Cerebellar nuclear complex (tissue), 1 donor: ENCODE results near the gene PLOD2.

Source experiments
- DNase-seq, 2 experiments: peaks; one replicate each; lab custom pipeline; 2025; lab: John Stamatoyannopoulos, UW

The PLOD2 gene

DNA sequence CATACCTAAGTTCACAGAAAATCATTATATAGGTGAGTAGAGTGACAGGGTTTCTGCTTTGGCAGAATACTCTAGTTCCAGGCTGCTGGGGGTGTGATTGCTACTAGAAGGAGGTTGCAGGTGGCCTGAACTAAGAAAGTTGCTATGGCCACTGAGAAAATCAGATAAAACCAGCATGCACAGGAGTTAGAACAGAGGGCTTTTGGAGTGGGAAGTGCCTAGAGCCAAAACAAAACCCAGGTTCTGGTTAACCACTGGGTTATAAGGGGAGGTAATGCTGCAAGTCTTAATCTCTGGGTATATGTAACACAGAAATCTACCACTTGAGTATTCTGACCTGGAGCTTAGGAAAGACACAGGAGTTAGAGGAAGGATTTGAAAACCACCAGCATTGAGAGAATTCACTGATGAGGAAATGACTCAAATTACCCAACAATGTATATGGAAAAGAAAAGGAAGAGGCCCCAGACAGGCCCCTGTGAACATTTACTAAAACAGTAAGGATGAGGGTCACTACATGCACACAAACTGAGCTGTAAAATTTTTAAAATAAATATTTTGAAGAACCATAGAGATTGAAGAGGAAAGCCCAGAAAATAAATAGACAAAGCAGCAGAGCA lies 60.0 kb downstream of the PLOD2 start:
- DNase-seq = no peak

DNA sequence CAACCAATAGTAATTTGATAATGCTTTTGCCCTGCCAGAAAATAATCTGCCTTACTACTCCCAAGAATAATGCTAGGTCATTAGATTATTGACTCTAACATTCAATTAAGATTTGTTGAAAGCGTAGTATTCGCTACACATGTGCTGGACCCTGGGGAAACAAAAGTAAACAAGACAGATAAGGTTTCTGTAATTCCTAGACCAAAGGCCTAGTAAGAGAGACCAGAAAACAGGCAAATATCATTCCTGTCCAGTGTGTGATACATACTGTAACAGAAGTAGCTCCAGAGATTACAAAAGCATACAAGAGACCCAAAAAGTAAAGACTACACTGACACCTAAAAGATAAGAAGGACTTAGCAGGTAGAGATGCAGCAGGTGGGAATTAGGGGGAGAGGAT lies 60.8 kb downstream of the PLOD2 start:
- DNase-seq = no peak

DNA sequence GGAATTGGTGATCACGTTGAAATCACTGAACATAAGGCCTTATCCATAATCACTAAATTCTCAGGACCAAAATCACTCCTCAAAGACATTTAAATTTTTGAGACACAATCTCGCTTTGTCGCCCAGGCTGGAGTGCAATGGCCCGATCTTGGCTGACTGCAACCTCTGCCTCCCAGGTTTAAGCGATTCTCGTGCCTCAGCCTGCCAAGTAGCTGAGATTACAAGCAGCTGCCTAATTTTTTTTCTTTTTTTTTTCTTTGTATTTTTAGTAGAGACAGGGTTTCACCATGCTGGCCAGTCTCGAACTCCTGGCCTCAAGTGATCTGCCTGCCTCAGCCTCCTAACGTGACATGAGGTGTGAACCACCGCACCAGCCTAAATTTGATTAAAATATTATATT lies 61.7 kb downstream of the PLOD2 start:
- DNase-seq = no peak

DNA sequence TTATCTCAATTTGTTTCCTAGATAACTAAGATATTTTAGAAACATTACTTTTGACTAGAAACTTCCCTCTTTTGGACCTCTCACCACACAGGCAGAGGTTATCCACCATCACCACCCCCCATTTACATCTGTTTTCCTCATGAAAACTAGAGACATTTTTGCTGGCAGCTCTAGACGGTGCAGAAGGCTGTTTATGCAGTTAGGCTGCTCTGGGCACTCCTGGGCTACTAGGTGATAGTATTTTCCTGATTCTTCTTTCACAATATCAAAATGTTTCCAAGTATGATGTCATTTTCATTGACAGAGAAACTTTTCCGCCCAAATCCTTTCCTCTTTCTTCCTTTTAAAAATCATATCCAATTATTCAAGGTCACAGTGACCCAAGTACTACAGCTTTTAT lies 67.1 kb downstream of the PLOD2 start:
- DNase-seq = no peak

DNA sequence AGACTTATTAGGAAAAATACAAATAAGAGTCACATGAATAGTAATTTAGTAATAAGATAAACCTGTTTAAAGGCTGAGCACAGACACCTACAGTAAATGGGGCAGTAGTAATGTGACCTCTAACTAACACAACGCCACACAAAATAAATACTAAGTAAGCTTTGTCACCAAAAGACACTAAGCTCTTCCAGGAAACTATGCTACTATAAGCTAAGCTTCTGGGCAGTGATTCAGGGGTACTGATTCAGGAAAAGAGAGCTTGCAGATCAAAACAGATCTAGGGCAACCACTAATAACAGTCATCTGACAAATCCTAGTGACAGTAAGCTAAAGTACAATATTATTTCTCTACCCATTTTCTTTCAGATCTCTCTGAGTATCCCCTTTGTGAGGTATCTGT lies 68.8 kb downstream of the PLOD2 start:
- DNase-seq = no peak

DNA sequence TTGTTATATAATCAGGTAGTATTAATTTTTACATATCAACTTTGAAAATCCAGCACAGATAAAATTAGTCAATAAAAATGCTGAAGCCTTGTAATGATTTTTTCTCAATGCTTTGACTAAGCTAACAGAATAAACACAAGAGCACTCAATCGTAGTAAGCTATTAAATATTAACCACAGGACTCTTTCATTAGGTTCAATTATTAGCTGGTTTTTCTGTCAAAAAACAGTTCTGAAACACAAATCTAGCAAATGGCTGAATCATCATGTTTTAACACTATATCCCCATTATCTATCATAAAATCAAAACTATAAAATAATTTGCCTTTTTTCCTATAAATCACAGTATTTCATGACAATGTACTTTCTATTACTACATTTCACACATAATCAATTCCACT lies 69.6 kb downstream of the PLOD2 start:
- DNase-seq = no peak

DNA sequence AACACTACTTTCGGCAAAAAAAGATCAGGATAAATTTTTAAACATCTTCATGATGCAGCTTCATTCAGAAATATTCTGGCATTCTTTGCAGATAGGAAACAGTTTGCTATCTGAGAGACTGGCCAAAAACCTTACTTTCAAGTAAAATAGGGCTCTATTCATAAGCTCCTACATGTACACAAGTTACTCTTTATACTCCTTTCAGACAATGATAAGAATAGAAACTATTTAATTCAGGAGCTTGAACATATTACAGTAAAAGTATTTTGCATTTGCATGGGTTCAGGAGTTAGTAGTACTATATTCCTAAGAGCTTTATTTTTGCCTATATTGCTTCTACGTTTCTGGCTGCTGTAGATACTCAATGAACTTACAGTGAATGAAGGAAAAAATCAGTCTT lies 70.5 kb downstream of the PLOD2 start:
- DNase-seq = no peak

DNA sequence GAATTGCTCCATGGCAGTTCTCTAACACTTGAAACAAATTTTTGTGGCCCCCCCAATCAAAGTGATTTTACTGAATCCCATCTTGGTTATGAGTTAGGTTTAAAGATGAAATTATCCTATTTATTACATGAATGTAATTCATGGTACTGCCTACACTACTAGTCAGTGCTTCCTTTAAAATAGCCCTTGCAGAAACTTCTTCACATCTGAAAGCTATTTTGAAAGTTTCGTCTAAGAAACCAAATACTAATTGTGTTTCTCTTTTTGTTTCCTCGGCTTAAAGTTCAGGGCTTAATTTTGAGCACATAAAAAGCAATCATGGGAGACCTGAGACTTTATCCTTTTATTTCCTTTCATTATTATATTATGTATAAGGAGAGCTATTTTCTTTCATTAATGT lies 72.1 kb downstream of the PLOD2 start:
- no peak for DNase-seq

DNA sequence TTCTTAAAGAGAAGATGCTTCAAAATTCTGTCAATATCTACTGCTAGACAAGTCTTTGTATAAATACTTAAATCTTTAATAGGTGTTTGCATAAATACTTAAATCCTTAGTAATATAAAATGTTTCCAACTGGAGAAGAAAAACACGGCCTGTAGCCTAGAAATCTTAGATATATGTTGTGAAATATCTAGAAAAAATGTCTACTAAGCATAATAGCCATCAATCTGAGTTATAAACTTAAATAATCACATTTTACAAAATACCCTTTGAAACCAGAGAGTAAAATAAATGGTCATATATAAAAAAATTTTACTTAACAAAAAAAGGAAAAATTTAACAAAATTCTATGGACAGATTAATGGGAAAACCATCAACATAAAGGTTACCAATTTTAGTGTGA lies 73.9 kb downstream of the PLOD2 start:
- no peak for DNase-seq

DNA sequence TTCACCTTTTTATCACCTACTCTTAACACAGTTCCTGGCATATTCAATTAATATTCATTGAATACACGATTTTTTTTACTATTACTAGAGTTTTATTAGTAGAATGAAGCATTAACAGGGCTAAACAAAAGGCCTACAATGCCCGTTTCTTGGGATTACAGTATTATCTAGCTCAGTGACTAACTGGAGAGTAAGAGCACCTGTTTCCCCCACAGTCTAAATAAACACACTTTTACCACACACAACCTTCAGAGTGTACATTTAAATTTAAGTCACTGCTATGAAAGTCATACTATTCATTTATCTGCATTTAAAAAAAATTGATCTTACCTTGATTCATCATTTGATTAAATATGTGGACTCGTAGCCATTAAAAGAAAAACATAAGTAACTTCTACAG lies 74.8 kb downstream of the PLOD2 start:
- DNase-seq = no peak

DNA sequence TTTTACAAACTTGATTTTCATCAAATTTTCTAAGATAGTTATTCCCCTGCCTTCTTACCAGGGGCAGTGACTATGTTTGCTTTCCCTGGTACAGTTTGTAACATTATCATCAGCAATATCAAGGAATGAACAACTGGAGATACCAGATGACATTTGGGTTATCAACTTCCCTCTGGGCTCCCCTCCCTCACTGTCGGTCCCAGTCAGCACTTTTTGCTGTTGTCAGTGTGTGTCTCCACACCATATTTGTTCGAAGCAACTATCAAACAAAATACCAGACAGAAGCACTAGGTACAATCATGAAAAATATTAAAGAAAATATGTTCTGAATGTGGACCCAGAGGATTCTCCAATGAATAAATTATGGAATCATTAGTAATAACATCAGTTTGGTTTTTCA lies 75.3 kb downstream of the PLOD2 start:
- no peak for DNase-seq

DNA sequence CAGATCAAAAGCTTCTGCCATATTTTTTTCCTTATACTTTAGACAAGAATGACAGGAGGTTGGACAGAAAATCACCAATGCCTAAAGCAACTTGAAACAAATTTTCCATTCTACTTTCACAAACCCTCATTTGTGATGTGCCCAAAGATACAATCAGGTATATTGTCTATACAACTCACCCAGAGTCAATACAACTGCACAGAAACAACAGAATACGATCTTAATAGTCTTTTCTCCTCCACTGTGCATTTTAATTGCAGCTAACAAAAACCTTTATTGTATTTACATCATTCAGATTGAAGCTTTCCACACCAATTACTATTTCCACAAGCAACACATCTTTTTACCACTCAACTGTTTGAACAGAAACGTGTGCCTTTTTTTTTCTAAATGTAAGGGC lies 80.4 kb downstream of the PLOD2 start:
- DNase-seq = no peak

DNA sequence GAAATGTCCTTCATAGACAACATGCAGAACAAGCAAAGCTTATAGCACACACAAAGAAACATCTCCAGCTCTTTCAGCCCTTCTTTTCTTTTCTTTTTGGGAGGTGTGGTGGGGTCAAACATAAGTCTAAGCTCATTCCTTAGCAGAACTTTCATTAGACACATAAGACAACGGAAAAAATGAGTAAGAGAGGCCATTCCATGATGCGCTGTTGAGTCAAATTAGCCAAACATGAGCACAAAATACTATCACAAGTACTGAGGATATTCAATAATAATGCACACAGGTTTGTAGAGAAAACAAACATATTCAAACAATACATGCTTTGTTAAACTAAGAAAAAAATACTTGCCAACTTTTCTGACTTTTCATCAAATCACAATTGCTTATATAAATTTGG lies 83.0 kb downstream of the PLOD2 start:
- DNase-seq = no peak

DNA sequence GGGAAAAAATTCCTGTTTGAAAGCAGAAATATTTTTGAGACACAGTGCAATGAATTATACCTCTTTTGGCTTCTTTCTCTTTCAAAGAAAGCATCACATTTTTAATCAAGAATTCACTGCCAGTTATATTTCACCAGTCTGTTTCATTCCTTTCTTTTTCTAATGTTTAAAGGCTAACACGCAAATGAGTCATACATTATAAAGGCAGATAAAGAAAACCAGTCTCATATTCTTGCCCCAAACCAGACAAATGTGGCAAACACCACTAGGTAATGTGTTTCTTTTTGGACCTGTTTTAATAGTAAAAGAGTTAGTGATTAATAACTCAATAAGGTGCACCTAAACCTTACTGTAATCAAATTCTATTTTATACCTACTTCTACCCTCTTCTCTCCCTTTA lies 83.8 kb downstream of the PLOD2 start:
- DNase-seq = no peak

DNA sequence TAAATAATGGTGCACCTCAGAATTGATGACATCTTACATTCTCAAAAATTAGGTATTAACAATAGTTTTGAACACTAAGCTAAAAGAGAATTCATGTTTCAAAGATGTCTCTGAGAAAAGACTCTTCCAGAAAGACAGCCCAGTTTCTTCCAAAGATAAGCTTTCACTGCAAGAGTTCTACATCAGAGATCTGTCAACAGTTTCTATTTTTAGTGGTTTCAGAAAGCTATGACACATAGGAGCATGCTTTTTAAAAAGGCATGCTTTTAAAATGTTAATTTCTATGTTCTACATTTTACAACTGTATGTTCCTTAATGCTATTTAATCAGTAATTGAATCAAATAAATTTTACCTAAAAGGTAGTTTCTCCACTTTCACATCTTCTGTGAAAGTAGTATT lies 88.2 kb downstream of the PLOD2 start:
- no peak for DNase-seq

DNA sequence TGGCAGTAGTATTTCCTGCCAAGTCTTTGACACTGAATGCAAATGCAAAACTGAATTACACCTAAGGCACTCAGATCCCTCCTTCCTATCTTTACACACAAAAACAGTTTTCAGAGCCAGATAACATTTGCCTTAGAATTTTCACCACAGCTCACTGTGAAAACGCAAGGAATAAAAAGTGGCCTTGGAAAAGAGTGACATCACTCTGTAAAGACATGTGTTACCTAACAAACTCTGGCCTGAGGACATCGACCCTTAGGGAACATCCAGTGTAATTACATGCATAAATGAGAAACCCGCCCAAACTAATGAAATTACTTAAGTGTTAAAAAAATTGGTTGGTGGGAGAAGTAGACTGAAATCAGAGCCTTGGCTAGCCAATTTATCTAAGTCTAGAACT lies 88.9 kb downstream of the PLOD2 start:
- DNase-seq = no peak

DNA sequence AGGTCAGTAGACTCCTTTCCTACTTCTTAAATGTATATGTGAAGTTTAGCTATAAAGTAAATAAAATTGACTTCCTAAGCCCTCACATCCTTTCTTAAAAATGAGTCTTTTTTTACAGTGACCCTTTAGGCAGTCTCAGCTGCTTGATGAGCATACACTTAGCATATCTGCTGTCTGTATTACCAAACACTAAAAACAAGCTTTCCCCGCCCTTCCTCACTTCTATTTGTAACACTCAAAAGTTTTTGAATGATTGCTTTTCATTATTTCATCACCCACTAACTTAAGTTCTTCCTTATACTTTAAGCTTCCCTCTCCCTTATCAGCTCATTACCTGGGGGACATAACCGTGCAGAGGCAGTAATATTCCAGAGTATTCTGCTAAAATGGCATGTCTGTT lies 89.4 kb downstream of the PLOD2 start:
- no peak for DNase-seq

DNA sequence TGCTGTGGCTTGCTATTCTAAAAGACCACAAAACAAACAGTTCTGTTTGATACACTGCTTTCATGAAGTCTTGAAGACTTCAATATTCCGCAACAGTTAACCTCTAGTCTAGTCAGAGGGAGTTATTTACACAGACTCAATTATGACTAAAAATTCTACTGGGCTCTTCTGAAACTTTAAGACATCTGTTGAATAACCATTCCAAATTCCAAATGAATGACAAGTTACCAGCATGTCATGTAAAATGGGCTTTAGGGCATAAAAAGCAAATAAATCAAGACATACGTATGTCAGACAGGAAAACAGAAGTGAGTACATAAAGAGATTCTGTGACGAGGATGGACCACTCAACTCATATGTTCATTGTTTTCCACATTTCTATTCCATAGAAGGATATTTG lies 93.9 kb downstream of the PLOD2 start:
- DNase-seq = no peak

DNA sequence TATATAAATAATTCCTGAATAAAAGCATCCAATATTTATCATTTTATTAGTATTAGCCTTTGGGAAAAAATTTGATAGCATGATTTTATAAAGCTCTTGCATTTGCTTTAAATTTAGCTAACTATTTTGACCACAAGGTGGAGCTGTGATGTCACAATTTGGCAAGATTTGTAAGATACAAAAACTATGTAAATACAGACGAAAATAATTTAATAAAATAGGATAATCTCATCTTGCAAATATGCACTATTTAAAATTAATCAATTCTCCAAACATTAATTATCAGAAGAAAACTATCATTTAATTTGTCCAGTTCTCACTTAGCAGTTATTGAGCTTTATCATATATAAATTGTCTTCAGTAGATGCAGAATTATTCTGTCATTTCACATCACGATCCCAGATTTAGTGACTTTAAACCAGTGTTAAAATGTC lies 95.4 kb downstream of the PLOD2 start:
- DNase-seq = peak in 1 of 2 experiments; percentile 15

DNA sequence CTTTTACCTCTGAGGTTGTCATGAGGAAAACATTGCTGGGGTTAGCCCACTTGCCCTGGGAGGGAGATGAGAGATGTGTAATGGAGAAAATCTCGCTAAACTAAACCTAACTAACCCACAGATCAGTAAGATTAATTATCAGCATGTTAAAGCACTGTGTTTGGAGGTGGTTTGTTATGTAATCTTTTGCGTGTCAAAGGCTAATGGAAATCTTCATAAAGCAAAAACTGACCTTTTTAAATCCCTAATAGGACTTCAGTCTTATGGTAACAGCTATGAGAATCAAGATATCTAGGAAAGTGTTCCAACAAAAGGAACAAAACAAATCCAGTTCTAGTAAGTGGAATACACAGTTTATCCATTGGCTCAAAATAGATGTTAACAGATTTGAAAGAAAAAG lies 102.7 kb downstream of the PLOD2 start:
- no peak for DNase-seq

DNA sequence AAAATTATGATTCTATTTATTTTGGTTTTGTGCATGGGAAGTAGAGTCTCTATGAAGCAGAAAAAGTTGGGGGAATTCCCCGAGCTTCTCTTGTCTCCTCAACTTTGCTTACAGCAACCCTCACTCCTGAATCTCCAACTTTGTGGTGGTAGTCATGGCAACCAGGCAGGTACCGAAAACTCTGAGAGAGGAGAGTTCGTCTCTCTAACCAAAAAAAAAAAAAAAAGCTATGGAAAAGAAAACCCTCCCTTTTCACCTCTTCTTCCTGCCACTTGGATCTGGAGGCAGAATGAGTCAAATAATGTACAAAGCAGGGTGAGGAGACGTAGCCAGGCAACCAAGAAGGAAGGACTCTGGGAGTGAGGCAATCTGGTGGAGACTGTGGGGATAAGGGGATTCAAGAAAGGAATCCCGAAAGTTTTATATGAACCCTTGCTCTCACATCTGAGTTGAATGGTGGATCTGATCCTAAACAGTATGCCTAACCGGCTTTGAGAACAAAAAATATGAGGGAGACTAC lies 108.1 kb downstream of the PLOD2 start:
- DNase-seq = no peak

DNA sequence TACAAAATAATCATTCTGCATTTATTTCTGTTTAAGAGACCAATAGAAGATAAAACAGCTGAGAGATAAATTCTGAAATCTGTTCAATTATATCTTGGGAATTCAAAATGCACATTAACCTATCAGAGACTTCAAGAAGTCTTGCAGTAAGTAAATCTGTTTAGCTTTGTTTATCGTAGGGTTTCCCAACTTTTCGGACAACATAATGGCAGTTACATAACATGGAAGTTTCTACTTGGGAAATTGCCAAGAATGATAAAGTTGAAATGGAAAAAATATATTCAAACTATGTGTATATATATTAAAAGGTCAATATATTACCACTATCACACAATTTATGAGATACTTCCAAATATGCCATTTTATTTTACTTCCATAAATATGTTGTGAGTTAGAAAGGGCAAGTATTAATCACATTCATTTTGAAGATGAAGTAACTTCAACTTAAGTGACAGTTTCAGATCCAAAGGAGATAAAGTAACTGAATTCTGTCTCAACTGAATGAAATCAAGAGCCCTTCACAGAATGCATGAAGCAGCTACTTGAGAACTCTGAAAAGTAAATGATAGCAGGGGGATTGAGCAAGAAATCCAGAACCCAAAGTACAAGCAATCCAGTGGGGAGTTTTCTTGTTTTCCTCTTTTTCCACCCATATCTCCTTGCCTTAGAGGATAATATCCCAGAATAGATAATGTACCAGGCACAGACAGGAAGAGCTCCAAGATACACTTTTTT lies 108.8 kb downstream of the PLOD2 start:
- DNase-seq = no peak

DNA sequence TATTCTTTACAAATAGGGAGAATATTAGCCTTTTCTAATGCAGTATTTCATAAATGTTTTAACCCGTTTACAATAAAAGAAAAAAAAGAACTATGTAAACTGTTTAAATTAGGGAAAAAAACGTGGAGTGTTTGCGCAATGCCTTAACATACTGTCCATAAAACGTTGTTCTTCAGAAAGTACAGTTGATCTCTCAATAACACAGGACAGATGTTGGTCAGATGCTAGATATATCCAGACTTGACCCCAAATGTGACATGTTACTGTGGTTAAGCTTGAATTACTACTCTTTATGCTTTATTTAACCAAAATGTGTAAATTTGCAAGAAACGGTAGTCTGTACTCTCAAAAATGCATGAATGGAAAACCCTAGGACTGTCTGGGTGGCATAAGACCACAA lies 110.3 kb downstream of the PLOD2 start:
- no peak for DNase-seq

DNA sequence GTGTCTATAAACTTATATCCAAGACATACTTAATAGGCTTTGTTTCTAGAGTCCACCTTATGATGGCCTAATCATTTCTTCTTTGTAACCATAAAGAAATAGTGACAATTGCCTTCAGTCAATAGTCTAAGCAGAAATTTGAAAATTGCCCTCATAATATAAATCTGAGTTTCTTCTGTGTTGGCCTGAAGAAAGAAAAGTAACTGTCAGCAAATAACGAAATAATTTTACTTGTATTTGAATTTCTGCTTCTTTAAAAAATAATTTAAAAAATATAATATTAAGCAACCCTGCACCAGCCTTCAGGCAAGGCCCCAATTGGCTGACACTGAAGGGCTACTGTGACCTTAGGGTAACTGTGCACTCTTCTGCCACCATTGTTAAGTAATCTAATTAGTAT lies 113.5 kb downstream of the PLOD2 start:
- no peak for DNase-seq
